ENCODE measurements around the gene MADCAM1.

MADCAM1 gene

DNA sequence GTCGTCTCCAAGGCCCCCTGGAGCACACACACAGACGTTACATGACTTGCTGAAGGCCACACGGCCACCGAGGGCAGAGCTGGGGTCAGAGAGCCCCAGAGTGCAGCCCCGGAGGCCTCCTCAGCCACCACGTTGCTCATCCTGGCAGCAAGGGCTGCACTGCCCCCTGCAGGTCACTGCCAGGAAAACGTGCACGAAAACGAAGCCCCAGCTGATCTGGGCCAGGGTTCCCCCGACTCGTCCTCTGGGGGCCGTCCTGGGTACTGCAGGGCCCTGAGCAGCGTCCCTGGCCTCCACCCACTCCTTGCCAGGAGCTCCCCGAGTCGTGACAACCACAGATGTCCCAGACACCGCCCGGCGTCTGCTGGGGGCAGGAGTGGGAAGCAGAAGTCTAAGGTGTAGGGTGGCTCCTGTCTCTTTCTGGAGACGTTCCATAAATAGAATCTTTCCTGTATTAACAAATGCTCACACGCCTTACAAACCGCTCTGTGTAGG lies 14.4 kb downstream of the MADCAM1 start:
- peak; percentile 95 to 98 for DNase-seq

DNA sequence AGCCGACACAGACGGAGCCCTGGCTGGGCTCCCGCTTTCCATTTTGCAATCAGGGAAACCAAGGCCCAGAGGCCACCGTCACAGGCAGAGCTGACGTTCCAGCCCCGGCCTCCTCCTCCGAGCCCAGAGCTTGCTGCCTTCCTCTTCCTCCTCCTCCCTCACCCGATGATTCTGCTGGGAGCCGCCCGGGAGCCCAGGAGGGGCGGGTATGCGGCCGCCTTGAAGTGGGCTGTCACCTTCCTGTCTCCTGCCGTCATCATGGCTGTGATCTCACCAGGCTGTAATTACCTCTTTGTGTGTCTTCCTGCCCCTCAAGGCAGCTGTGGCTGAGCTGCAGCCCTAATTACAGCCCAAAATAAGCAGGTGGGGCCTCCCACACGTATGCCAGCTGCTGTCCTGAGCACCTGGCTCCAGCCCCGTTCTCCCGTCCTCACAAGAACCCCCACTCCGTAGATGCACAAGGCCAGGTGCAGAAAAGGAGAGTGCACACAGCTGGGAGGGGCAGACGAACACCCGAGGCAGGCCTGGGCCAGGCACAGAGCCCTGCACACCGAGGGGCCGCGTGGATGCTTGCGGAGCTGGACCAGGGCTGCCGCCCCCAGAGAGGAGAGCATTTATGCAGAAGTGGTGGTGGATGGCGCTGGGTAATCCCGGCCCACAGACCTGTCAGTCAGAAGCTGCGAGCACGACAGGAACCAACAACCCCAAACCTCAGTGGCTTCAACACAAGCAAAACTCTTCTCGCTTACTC lies 15.0 kb downstream of the MADCAM1 start:
- peak; percentile 50 to 56 for DNase-seq

DNA sequence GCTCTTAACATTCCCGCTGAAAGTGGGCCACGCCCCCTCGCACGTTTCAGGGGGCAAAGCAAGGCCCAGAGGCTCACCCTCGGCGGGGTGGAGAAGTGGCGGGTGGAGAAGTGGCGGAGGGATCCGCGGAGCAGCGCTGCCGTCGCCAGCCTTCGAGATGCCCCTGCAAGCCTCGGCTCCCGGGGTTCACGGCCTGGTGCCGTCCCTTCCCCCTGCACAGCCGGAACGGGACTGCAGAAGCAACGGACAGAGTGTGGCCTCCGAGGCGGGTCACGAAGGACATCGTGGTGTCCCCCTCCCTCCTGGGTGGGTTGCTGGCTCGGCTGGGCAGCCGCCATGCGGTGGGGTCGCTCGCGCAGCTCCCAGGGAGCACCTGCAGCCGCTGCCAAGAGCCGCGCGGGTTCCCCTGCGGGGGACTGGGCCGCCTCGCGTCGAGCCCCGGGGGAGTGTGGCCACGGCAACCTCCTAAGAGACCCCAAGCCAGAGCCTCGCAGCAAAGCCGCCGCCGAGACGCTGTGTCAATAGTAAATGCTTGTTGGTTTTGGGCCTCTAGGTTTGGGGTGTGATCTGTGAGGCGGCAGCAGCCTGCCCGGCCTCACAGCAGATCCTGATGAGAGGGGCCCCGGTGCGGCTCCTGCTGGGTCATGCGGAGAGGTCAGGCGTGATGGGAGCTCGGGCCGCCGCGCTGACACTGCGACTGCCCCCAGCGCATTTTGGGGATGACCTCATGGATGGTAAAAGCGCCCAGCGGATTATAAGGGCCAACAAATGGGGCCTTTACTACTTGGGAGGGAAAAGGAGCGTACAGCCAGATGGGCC lies 16.5 kb downstream of the MADCAM1 start:
- DNase-seq, result no peak

DNA sequence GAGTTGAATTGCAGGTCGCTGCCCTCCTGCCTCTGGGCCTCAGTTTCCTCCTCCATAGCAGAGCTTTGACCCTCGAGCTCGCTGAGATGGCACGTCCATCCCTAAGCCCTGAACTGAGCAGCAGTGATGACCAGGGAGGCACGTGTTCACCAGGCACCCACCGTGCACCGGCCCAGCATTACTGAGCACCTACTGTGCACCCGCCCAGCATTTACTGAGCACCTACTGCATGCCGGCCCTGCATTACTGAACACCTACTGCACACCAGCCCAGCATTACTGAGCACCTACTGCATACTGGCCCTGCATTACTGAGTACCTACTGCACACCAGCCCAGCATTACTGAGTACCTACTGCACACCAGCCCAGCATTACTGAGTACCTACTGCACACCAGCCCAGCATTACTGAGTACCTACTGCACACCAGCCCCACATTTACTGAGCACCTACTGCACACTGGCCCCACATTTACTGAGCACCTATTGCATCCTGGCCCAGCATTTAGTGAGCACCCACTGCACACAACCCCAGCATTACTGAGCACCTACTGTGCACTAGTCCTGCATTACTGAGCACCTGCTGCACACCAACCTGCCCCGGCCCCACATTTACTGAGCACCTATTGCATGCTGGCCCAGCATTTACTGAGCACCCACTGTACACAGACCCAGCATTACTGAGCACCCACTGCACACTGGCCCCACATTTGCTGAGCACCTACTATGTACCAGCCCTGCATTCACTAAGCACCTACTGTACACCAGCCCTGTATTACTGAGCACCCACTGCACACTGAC lies 17.3 kb downstream of the MADCAM1 start:
- no peak for DNase-seq

DNA sequence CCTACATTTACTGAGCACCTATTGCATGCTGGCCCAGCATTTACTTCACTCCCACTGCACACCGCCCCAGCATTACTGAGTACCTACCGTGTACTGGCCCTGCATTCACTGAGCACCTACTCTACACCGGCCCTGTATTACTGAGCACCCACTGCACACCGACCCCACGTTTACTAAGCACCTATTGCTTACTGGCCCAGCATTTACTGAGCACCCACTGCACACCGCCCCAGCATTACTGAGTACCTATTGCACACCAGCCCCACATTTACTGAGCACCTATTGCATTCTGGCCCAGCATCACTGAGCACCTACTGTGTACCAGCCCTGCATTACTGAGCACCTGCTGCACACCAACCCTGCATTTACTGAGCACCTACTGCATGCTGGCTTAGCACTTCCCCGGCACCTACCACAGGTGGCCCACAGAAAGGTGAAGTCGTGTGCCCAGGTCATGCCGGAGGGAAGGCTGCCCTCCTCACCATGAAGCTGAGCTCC lies 17.9 kb downstream of the MADCAM1 start:
- no peak for DNase-seq

DNA sequence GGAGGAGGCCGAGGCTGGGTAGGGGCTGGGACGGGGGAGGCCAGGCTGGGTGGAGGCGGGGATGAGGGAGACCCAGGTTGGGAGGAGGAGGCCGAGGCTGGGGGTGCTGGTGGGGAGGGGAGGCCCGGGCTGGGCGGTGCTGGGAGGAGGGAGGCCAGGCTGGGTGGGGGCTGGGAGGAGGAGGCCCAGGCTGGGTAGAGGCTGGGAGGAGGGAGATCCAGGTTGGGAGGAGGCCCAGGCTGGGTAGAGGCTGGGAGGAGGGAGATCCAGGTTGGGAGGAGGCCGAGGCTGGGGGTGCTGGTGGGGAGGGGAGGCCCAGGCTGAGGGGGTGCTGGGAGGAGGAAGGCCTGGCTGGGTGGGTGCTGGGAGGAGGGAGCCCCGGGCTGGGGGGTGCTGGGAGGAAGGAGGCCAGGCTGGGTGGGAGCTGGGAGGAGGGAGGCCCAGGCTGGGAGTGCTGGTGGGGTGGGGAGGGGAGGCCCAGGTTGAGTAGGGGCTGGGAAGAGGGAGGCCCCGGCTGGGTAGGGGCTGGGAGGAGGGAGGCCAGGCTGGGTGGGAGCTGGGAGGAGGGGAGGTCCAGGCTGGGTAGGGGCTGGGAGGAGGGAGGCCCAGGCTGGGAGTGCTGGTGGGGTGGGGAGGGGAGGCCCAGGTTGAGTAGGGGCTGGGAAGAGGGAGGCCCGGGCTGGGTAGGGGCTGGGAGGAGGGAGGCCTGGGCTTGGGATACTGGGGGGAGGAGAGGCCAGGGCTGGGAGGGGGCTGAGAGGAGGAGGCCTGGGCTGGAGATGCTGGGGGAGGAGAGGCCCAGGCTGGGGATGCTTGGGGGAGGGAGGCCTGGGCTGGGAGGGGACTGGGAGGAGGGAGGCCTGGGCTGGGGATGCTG lies 21.7 kb downstream of the MADCAM1 start:
- no peak for DNase-seq

DNA sequence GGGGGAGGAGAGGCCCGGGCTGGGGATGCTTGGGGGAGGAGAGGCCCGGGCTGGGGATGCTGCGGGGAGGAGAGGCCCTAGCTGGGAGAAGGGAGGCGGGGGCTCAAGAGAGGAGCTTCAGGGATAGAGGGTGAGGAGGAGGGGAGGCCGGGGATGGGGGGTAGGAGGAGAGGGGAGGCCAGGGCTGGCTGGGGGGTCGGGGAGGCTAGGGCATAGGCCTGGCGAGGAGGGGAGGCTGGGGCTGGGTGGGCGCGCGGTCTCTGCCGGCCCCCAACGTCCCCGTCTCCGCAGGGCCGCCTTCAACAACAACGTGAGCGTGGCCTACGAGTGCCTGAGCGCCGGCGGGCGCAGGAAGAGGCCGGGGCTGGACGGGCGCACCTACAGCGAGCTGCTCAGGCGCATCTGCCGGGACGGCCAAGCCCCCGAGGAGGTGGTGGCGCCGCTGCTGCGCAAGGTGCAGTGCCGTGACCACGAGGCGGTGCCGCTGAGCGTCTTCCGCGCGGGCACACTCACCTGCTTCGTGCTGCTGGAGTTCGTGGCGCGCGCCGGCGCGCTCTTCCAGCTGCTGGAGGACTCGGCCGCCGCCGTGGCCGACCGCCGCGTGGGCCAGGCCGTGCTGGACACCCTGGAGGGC lies 22.4 kb downstream of the MADCAM1 start:
- DNase-seq, result peak; percentile 41 to 56

DNA sequence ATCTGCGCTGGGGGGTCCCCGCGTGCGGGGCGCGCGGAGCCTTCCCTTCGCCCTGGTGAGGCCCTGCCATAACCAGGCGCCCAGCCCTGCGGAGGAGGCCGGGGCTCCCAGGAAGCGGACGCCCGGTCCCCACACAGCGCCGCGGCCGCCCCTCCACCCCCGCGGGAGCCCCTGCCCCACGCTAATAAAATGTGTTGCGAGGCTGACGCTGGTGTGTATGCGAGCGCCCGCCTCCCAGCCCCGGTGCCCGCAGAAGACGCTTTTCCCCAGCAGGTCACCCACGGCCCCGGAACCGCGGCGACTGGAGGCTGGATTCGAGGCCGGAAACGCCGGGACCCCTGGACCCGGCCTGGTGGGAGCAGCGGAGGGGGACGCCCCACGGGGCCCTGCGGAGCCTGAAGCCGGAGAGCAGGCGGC lies 23.2 kb downstream of the MADCAM1 start:
- no peak for DNase-seq

DNA sequence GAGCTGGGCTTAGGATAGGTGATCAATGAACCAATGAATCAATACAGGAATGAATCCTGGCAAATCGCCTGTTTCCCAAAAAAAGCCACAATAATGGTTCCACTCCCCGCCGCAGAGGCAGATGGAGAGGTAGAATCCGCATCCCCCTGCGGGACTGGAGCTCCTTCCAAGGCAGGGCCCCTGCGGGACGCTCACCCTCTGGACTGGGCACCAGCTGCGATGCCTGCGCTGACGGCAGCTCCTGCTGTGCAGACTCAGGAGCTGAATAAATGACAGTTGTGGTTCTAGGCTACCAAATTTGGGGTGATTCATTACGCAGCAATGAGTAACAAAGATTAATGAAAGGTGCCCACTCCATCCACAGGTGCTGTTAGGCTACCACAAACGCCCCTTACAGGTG lies 26.4 kb downstream of the MADCAM1 start:
- no peak for DNase-seq

DNA sequence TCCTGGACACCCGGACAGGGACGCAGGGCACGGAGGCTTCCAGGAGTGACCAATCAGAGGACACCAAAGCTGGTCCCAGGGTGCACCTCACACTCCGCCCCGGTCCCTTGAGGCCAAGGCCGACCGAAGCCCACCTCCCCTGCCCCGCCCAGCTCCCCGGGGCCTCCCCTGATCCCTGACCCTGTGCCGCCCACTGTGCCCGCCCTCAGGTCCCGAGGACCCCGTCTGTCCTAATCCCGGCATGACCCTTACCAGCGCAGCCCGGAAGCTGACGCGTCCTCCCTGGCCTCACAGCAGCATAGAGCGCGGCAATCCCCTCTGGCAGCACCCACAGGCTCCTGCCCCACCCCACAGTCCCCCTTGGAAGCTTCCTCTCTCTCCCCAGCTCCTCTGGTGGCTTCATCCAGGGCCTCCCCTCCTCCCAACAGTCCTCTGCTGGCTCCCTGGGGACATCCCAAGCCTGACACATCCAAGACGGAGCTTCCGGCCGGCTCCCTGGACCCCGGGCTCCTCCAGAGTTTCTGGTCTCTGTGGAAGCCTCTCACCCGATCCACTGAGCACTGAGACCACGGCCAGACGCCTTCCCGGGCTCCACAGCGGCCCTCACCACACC lies 27.9 kb downstream of the MADCAM1 start:
- DNase-seq, result no peak

DNA sequence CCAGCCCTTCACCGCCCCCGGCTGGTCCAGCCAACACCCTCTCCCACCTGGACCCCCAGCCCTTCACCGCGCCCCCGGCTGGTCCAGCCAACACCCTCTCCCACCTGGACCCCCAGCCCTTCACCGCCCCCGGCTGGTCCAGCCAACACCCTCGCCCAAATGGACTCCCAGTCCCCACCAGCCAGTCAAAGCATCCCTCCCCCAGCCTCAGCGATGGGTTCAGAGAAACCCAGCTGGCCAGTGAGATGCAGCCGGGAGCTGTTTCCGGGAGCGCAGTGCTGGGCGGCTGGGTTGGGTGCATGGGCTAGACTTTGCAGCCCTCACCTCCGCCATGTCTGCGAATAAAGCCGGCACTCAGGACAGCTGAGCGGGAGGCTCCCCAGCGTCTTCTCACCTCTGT lies 28.7 kb downstream of the MADCAM1 start:
- no peak for DNase-seq

DNA sequence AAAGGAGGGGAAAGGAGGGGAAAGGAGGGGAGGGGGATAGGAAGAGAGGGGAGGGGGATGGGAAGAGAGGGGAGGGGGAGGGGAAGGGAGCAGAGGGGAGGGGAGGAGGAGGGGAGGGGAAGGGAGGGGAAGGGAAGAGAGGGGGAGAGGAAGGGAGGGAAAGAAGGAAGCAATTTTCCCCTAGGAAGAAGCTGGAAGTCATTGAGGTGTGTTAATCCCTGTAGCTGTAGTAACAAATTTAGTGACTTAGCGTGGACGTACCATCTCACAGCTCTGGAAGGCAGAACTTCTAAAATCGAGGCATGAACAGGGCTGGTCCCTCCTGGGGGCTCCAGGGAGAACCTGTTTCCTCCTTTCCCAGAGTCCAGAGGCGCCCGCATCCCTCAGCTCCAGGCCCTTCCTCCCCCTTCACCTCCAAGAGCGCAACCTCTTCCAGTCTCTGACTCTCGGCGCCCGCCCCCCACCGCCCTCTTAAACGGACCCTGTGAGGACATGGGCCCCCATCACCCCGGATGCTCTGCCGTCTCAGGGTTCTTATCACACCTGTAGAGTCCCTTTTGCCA lies 29.7 kb downstream of the MADCAM1 start:
- no peak for DNase-seq

DNA sequence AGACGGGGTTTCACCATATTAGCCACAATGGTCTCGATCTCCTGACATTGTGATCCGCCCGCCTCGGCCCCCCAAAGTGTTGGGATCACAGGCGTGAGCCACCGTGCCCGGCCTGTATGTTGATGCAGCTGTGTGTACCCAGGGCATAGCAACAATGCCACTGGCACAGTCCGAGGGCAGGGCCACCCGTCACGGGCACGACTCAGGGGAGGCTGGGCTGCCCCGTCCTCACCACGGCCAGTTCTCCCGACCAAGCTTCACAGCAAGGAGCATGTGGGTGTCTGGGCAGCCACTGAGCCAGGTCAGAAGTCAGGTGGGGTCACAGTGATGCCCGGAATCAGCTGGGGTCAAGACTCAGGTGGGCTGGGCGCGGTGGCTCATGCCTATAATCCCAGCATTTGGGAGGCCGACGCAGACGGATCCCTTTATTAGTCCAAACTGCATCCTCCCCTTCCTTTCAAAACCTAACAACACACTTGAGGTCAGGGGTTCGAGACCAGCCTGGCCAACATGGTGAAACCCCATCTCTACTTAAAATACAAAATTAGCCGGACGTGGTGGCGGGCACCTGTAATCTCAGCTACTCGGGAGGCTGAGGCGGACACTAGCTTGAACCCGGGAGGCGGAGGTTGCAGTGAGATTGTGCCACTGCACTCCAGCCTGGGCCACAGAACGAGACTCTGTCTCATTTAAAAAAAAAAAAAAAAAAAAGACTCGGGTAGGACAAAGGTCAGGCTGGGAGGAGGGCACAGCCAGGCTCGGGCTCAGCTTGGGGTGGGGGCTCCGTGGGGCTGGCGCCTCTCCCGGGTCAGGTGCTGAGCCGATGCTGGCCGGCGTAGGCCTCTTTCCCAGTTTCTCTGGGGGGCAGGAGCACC lies 34.1 kb downstream of the MADCAM1 start:
- DNase-seq, result no peak

DNA sequence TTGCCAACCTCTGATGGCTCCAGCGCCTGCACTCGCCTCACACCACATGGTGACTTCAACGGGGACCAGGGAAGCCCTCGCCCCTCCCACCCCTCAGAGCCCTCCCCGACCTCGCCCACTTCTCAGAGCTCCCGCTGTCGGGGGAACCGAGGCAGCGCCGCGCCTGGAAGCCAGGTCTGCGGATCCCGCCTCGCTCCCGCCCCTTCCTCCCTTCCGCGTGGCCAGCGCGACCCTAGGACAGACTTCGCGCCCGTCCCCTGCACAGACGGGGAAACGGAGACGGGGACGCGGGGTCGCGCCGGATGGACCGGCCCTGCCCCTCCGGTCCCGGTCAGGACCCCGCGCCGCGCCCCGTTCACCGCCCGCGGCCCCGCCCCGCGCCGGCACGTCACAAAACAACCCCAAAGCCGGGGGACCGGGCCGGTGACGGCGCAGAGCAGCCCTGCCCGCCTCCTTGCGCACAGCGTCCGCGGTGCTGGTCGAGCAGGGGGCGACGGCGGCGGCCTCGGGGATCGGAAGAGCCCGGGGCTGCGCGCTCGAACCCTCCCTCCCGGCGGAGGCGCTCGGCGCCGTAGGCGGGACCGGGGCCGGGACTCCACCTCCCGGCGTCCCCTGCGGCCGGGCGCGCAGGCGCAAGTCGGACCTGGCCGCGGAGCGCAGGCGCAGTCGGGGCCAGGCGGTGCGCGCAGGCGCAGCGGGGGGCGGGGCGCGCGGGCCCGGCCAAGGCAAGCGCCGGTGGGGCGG lies 34.9 kb downstream of the MADCAM1 start:
- peak; percentile 86 for DNase-seq

DNA sequence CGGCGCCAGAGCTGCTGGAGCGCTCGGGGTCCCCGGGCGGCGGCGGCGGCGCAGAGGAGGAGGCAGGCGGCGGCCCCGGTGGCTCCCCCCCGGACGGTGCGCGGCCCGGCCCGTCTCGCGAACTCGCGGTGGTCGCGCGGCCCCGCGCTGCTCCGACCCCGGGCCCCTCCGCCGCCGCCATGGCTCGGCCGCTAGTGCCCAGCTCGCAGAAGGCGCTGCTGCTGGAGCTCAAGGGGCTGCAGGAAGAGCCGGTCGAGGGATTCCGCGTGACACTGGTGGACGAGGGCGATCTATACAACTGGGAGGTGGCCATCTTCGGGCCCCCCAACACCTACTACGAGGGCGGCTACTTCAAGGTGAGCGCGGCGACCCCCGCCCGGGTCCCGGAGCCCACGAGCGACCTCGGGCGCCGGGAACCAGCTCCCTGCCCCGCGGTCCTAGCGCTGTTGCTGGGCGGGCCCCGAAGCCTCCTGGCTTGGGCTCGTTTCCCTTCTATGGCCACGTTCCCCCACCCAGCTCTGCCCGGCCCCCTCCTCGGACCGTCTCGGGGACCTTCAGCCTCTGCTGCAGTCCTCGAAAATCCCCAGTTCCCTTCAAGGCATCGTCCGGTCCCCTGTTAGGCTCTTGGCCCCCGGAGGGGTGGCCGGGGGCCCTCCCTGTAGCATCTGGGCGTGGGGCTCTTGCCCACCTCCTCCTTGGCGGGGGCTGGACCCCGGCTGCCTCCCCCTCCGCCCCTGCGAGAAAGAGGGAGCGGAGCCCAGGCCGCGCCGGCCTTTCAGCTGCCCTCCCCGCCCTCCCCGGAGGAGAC lies 35.7 kb downstream of the MADCAM1 start, which contains the start of gene CDC34:
Gene CDC34 (plus strand): TSS at position 8 of the 808 bp plus-strand sequence. CDS start 172 bp downstream, at position 180.
- no peak for DNase-seq

DNA sequence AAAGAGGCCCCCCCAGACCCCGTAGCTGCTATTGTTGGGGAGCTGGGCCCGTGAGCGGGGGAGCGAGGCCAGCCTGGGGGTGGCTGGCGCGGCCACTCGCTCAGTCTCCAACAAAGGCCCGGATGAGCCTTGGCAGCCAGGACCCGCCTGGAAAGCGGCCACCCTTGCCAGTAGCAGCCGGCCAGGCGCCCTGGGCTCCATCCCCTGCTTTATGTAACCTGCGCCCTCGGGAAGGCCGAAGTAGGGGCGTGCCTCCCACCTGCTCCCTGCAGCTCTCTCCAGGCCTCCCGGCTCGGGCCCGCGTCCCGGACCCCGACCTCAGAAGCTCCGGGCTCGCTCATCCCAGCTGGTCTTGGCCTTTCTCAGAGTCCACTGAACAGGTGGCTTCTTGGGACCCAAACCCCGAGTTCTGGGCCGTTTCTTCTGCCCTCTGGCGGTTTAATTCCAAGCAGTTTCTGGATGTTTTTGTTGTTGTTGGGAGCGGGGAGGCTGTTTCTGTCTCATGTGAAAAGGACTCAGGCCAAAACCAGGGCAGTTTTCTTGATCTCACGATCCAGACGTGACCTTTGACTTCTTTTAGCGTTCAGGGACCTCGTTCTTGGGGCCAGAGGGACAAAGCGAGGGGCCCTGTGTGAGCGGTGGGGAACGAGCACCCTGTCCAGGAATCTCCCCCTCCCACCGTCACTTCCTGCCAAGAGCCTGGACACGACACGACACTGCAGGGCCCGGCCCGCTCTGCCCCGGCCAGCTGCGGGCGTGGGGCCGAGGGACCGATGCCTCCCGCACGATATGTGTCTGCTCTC lies 36.5 kb downstream of the MADCAM1 start:
- DNase-seq, result peak in 1 of 2 donors; percentile 35

Data from stimulated activated CD4-positive, alpha-beta T cell treated with anti-CD3 and anti-CD28 coated beads, Interleukin-2, amount 100 ng/mL, for 48 hours (primary cell).